H9 (cell line): ENCODE results near the gene TMEM132C. TPM values are rescaled to one million over a fixed set of nuclear protein-coding genes. Genes with fewer than 3 reads are reported as not detected.

Experiments
- DNase-seq: peaks from one replicate; pipeline ENCODE4 v3.0.0-alpha.2; 2017
- H2AFZ ChIP-seq: one replicate; pipeline ENCODE4 v1.6.1; 2013; ENCODE audit warnings: mild to moderate bottlenecking, low read length, control low read depth, moderate library complexity
- H2AK5ac ChIP-seq: 2 replicates; pipeline ENCODE4 v1.6.1; 2013; ENCODE audit warnings: low read length, control low read depth, mixed read lengths; ENCODE audit not compliant: insufficient read length
- H2BK120ac ChIP-seq: one replicate; pipeline ENCODE4 v1.6.1; 2013; ENCODE audit warnings: low read depth, mild to moderate bottlenecking, low read length, control low read depth, inconsistent platforms; ENCODE audit not compliant: poor library complexity, severe bottlenecking
- H2BK12ac ChIP-seq: 2 replicates; pipeline ENCODE4 v1.6.1; 2013; ENCODE audit warnings: low read length, control low read depth, mixed read lengths, low read depth; ENCODE audit not compliant: insufficient read length
- H2BK15ac ChIP-seq: 2 replicates; pipeline ENCODE4 v1.6.1; 2013; ENCODE audit warnings: low read depth, low read length, control low read depth
- H2BK20ac ChIP-seq: one replicate; pipeline ENCODE4 v1.6.1; 2013; ENCODE audit warnings: low read depth, mild to moderate bottlenecking, low read length, control low read depth, inconsistent platforms; ENCODE audit not compliant: poor library complexity, severe bottlenecking
- H2BK5ac ChIP-seq: 2 replicates; pipeline ENCODE4 v1.6.1; 2013; ENCODE audit warnings: low read length, control low read depth, mixed read lengths; ENCODE audit not compliant: insufficient read length
- H3K14ac ChIP-seq: 2 replicates; pipeline ENCODE4 v1.6.1; 2013; ENCODE audit warnings: low read length, control low read depth; ENCODE audit not compliant: insufficient read depth
- H3K18ac ChIP-seq: 2 replicates; pipeline ENCODE4 v1.6.1; 2013; ENCODE audit warnings: low read depth, mild to moderate bottlenecking, mixed read lengths, low read length, control low read depth; ENCODE audit not compliant: insufficient read length
- H3K23ac ChIP-seq: 2 replicates; pipeline ENCODE4 v1.6.1; 2013; ENCODE audit warnings: low read length, control low read depth, mixed read lengths, low read depth; ENCODE audit not compliant: insufficient read length
- H3K23me2 ChIP-seq: 2 replicates; pipeline ENCODE4 v1.6.1; 2013; ENCODE audit warnings: low read depth, mild to moderate bottlenecking, mixed read lengths, low read length, control low read depth; ENCODE audit not compliant: insufficient read length, poor library complexity, severe bottlenecking
- H3K27ac ChIP-seq: 2 replicates; pipeline ENCODE4 v1.5.1; 2013; ENCODE audit warnings: low read length, control low read depth, mixed read lengths, low read depth; ENCODE audit not compliant: insufficient read length
- H3K27me3 ChIP-seq: 2 replicates; pipeline ENCODE4 v1.6.1; 2013; ENCODE audit warnings: low read length, control low read depth, inconsistent platforms; ENCODE audit not compliant: insufficient read depth
- H3K4ac ChIP-seq: 2 replicates; pipeline ENCODE4 v1.6.1; 2013; ENCODE audit warnings: low read depth, mild to moderate bottlenecking, control low read depth, inconsistent platforms, low read length, moderate library complexity
- H3K4me1 ChIP-seq: 2 replicates; pipeline ENCODE4 v1.6.1; 2013; ENCODE audit warnings: low read length, control low read depth, inconsistent platforms; ENCODE audit not compliant: insufficient read depth
- H3K4me2 ChIP-seq: 2 replicates; pipeline ENCODE4 v1.6.1; 2013; ENCODE audit warnings: low read length, control low read depth, mixed read lengths; ENCODE audit not compliant: insufficient read length, insufficient read depth
- H3K56ac ChIP-seq: 2 replicates; pipeline ENCODE4 v1.6.1; 2013; ENCODE audit warnings: low read depth, mild to moderate bottlenecking, mixed read lengths, low read length, control low read depth; ENCODE audit not compliant: insufficient read length
- H3K79me1 ChIP-seq: 2 replicates; pipeline ENCODE4 v1.6.1; 2013; ENCODE audit warnings: low read depth, mild to moderate bottlenecking, moderate library complexity, low read length, control low read depth, inconsistent platforms; ENCODE audit not compliant: insufficient read depth, poor library complexity, severe bottlenecking
- H3K79me2 ChIP-seq: 2 replicates; pipeline ENCODE4 v1.6.1; 2013; ENCODE audit warnings: low read length, control low read depth, inconsistent platforms; ENCODE audit not compliant: insufficient read depth
- H3K9ac ChIP-seq: 2 replicates; pipeline ENCODE4 v1.6.1; 2013; ENCODE audit warnings: low read length, control low read depth, mixed read lengths; ENCODE audit not compliant: insufficient read length; ENCODE audit errors: extremely low read depth
- H3K9me3 ChIP-seq: one replicate; pipeline ENCODE4 v1.6.1; 2013; ENCODE audit warnings: low read depth, low read length, inconsistent platforms; ENCODE audit not compliant: control insufficient read depth
- H3T11ph ChIP-seq: one replicate; pipeline ENCODE4 v1.6.1; 2013; ENCODE audit warnings: mild to moderate bottlenecking, low read length, control low read depth, inconsistent platforms
- H4K20me1 ChIP-seq: one replicate; pipeline ENCODE4 v1.6.1; 2013; ENCODE audit not compliant: control insufficient read depth, insufficient read length, insufficient read depth
- H4K5ac ChIP-seq: 2 replicates; pipeline ENCODE4 v1.6.1; 2013; ENCODE audit warnings: low read depth, mild to moderate bottlenecking, mixed read lengths, low read length, control low read depth; ENCODE audit not compliant: insufficient read length
- H4K8ac ChIP-seq: replicated peaks from 2 replicates; pipeline ENCODE4 v1.6.1; 2013; ENCODE audit warnings: low read length, control low read depth, mixed read lengths, low read depth; ENCODE audit not compliant: insufficient read length
- H4K91ac ChIP-seq: 2 replicates; pipeline ENCODE4 v1.6.1; 2013; ENCODE audit warnings: low read depth, mild to moderate bottlenecking, moderate library complexity, mixed read lengths, low read length, control low read depth; ENCODE audit not compliant: insufficient read length
- H3K27ac Mint-ChIP-seq, 3 experiments: 2 replicates in 2 of 3; 3 replicates in 1 of 3; pipeline ENCODE4 v1.8.0; 2020 to 2021; ENCODE audit warnings: mixed read lengths in 3 of 3, mild to moderate bottlenecking in 1 of 3, moderate library complexity in 1 of 3
- H3K27me3 Mint-ChIP-seq: 2 replicates; pipeline ENCODE4 v1.8.0; 2021; ENCODE audit warnings: low read depth, mild to moderate bottlenecking, moderate library complexity, mixed read lengths
- H3K36me3 Mint-ChIP-seq, 3 experiments: 2 replicates in 2 of 3; 3 replicates in 1 of 3; pipeline ENCODE4 v1.8.0; 2020 to 2021; ENCODE audit warnings: low read depth in 3 of 3, mixed read lengths in 3 of 3; ENCODE audit not compliant: insufficient read depth in 1 of 3
- H3K4me1 Mint-ChIP-seq, 2 experiments: 2 replicates each; pipeline ENCODE4 v1.8.0; 2020; ENCODE audit warnings: mixed read lengths in 2 of 2
- H3K4me3 Mint-ChIP-seq, 2 experiments: 2 replicates in 1 of 2; 3 replicates in 1 of 2; pipeline ENCODE4 v1.8.0; 2020 to 2021; ENCODE audit warnings: mild to moderate bottlenecking in 2 of 2, mixed read lengths in 2 of 2, moderate library complexity in 1 of 2
- H3K9me3 Mint-ChIP-seq, 2 experiments: 2 replicates in 1 of 2; 3 replicates in 1 of 2; pipeline ENCODE4 v1.8.0; 2020; ENCODE audit warnings: mild to moderate bottlenecking in 2 of 2, mixed read lengths in 2 of 2, moderate library complexity in 1 of 2
- WGBS: extraction: QIAGEN DNeasy Blood & Tissue Kit; methylation state at CpG from one replicate; pipeline ENCODE4 v1.1.7; 2013; ENCODE audit warnings: missing lambda C conversion rate, low lambda C conversion rate, mixed read lengths; ENCODE audit not compliant: insufficient read length; ENCODE audit errors: extremely low coverage; 5-methylcytosine and 5-hydroxymethylcytosine counted together
- total RNA-seq: library from RNA; stranded (reverse); gene quantifications from 2 replicates; pipeline ENCODE4 v1.2.1, GENCODE V29; 2021
- TF ChIP-seq, protein P1 (sequence below): fragments of 200-600 bp; sonication (generic); conservative IDR thresholded peaks from 3 replicates; pipeline ENCODE4 v1.8.0; 2021; ENCODE audit warnings: antibody characterized with exemption, mild to moderate bottlenecking

Gene TMEM132C
- total RNA-seq, 1 experiment from 2014 or later, result 0.22 TPM

GRCh38 chr12:128385736-128386135 lies 118.8 kb downstream of the TMEM132C start:
- TF ChIP-seq, protein P1, sequence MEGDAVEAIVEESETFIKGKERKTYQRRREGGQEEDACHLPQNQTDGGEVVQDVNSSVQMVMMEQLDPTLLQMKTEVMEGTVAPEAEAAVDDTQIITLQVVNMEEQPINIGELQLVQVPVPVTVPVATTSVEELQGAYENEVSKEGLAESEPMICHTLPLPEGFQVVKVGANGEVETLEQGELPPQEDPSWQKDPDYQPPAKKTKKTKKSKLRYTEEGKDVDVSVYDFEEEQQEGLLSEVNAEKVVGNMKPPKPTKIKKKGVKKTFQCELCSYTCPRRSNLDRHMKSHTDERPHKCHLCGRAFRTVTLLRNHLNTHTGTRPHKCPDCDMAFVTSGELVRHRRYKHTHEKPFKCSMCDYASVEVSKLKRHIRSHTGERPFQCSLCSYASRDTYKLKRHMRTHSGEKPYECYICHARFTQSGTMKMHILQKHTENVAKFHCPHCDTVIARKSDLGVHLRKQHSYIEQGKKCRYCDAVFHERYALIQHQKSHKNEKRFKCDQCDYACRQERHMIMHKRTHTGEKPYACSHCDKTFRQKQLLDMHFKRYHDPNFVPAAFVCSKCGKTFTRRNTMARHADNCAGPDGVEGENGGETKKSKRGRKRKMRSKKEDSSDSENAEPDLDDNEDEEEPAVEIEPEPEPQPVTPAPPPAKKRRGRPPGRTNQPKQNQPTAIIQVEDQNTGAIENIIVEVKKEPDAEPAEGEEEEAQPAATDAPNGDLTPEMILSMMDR, result no peak
- no peak overlapping the region for H3K4ac ChIP-seq
- H3T11ph ChIP-seq, result no peak overlapping the region
- H3K23me2 ChIP-seq, result no peaks in the 10 kb centered on the region
- no peak for DNase-seq
- no peak overlapping the region for H3K56ac ChIP-seq
- H3K27me3 Mint-ChIP-seq, result peaks cover 85% of the 10 kb centered on the region
- WGBS, result no CpG with 5 or more reads among the region's 9 CpGs
- H4K91ac ChIP-seq, result no peak overlapping the region
- H3K18ac ChIP-seq, result no peak overlapping the region
- no peaks in the 10 kb centered on the region for H4K20me1 ChIP-seq
- H3K27me3 ChIP-seq, result no peaks in the 10 kb centered on the region
- no peak overlapping the region for H3K4me2 ChIP-seq
- H2BK5ac ChIP-seq, result no peak overlapping the region
- H2BK120ac ChIP-seq, result no peak overlapping the region
- no peaks in the 10 kb centered on the region for H3K4me1 ChIP-seq
- peaks cover 2 to 11% of the 10 kb centered on the region in 2 experiments; a peak in 2 of 5 replicates for H3K9me3 Mint-ChIP-seq
- no peak overlapping the region for H2BK20ac ChIP-seq
- H3K14ac ChIP-seq, result no peak overlapping the region
- peaks cover 21 to 31% of the 10 kb centered on the region in 2 experiments for H3K4me1 Mint-ChIP-seq
- H2AFZ ChIP-seq, result no peak overlapping the region
- no peak overlapping the region for H3K27ac ChIP-seq
- no peaks in the 10 kb centered on the region for H3K9me3 ChIP-seq
- no peak overlapping the region for H3K27ac Mint-ChIP-seq
- H2BK12ac ChIP-seq, result no peak overlapping the region
- H4K5ac ChIP-seq, result no peak overlapping the region
- H3K9ac ChIP-seq, result no peak overlapping the region
- no peak overlapping the region for H3K4me3 Mint-ChIP-seq
- peaks cover 0 to 4% (median 0%) of the 10 kb centered on the region in 3 experiments; a peak in 2 of 7 replicates for H3K36me3 Mint-ChIP-seq
- no peak overlapping the region for H3K23ac ChIP-seq
- no peak overlapping the region for H2AK5ac ChIP-seq
- H3K79me2 ChIP-seq, result no peaks in the 10 kb centered on the region
- no peaks in the 10 kb centered on the region for H3K79me1 ChIP-seq
- H2BK15ac ChIP-seq, result no peak overlapping the region
- H4K8ac ChIP-seq, result no peak overlapping the region
